ENCODE results near the gene TGFBR3. TPM values are rescaled to one million over a fixed set of nuclear protein-coding genes. Genes with fewer than 3 reads are reported as not detected.

TGFBR3 gene
- total and polyA plus RNA-seq, 2 of the 13 experiments (the other 11 are each of a cell fraction or from before 2014, with no cell fraction given) = 76.5 to 195 TPM

- peak; percentile 21; the same call in 1 of the 2 replicates for TF ChIP-seq HDAC1 (CRISPR knock-in tag; IDR thresholded peaks at IDR 0.05)
- no peak for TF ChIP-seq ZNF570 (CRISPR knock-in tag; IDR thresholded peaks at IDR 0.05; ENCODE audit: borderline replicate concordance)
- TF ChIP-seq ZNF383 (CRISPR knock-in tag; IDR thresholded peaks at IDR 0.05; ENCODE audit: borderline replicate concordance) = no peak
- no peak for TF ChIP-seq MNT (IDR thresholded peaks at IDR 0.05)
- TF ChIP-seq TOPORS (CRISPR knock-in tag; IDR thresholded peaks at IDR 0.05) = no peak
- TF ChIP-seq RBFOX2 (IDR thresholded peaks at IDR 0.05; ENCODE audit: low read depth, low read length) = no peak
- no peak for TF ChIP-seq ZBTB37 (CRISPR knock-in tag; IDR thresholded peaks at IDR 0.05)
- no peak for TF ChIP-seq ZNF510 (CRISPR knock-in tag; IDR thresholded peaks at IDR 0.05; ENCODE audit: low read depth)
- TF ChIP-seq NFE2 (CRISPR knock-in tag; IDR thresholded peaks at IDR 0.05) = no peak
- no peak for TF ChIP-seq KLF11 (CRISPR knock-in tag; IDR thresholded peaks at IDR 0.05)
- TF ChIP-seq SRF (IDR thresholded peaks at IDR 0.05; ENCODE audit: low read depth, low read length) = no peak
- no peak for TF ChIP-seq ZNF562 (CRISPR knock-in tag; IDR thresholded peaks at IDR 0.05; ENCODE audit: borderline replicate concordance)
- TF ChIP-seq ZNF331 (CRISPR knock-in tag; IDR thresholded peaks at IDR 0.05) = peak; percentile 25; the same call in 1 of the 2 replicates
- TF ChIP-seq ZNF615 (CRISPR knock-in tag; IDR thresholded peaks at IDR 0.05; ENCODE audit: borderline replicate concordance) = no peak
- no peak for TF ChIP-seq GLI4 (CRISPR knock-in tag; IDR thresholded peaks at IDR 0.05; ENCODE audit: borderline replicate concordance)
- TF ChIP-seq KDM3A (CRISPR knock-in tag; IDR thresholded peaks at IDR 0.05; ENCODE audit: low read depth) = no peak; the same call in 1 of the 2 replicates
- TF ChIP-seq EEA1 (CRISPR knock-in tag; IDR thresholded peaks at IDR 0.05; ENCODE audit: borderline replicate concordance) = no peak
- no peak for TF ChIP-seq ZNF550 (CRISPR knock-in tag; IDR thresholded peaks at IDR 0.05; ENCODE audit: borderline replicate concordance)
- no peak for TF ChIP-seq ZBTB1 (CRISPR knock-in tag; IDR thresholded peaks at IDR 0.05; ENCODE audit: borderline replicate concordance)
- TF ChIP-seq ZNF660 (CRISPR knock-in tag; IDR thresholded peaks at IDR 0.05; ENCODE audit: borderline replicate concordance, low read depth) = no peak
- TF ChIP-seq ZNF136 (CRISPR knock-in tag; IDR thresholded peaks at IDR 0.05; ENCODE audit: low read depth) = no peak
- TF ChIP-seq HCFC1 (IDR thresholded peaks at IDR 0.05; ENCODE audit: low read depth, low read length) = no peak
- TF ChIP-seq REXO4 (CRISPR knock-in tag; IDR thresholded peaks at IDR 0.05; ENCODE audit: borderline replicate concordance) = no peak
- no peak for TF ChIP-seq GATAD1 (CRISPR knock-in tag; IDR thresholded peaks at IDR 0.05)
- TF ChIP-seq HOXA9 (CRISPR knock-in tag; IDR thresholded peaks at IDR 0.05; ENCODE audit: borderline replicate concordance) = no peak
- TF ChIP-seq ZBTB21 (CRISPR knock-in tag; IDR thresholded peaks at IDR 0.05) = no peak
- no peak for TF ChIP-seq SCMH1 (CRISPR knock-in tag; IDR thresholded peaks at IDR 0.05; ENCODE audit: borderline replicate concordance)
- no peak for TF ChIP-seq ZNF770 (CRISPR knock-in tag; IDR thresholded peaks at IDR 0.05)
These were observed 140.9 kb downstream of the TGFBR3 start (continued) for GRCh38 chr1:91744953-91745639.
